ENCODE results near the gene PTAR1. TPM values are rescaled to one million over a fixed set of nuclear protein-coding genes. Genes with fewer than 3 reads are reported as not detected.

The PTAR1 gene
- total RNA-seq, 4 donors from 2014 or later, result 54.1 to 85.1 (median 61.5) TPM

DNA sequence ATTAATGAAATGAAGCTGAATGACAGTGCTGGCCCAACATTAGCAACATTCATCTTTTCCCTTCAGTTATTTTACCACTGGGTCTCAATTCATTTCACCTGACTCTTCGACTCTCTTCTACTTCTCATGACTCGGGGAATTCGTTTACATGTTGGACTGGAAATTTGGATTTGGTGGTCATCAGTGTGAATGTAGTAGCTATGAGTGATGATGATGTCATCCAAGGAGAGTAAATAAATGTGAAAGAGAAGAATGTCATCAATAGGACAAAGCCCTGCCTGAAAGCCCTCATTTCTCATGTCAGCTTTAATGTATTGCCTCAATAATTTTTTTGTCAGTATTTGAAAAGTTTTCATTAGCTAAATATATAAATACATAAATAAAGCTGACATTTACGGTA is 38.9 kb upstream of the PTAR1 start:
- DNase-seq (ENCODE audit: low spot score) (no peak), ATAC-seq (ENCODE audit: low FRiP score) (no peak)
- TF ChIP-seq, protein P1, sequence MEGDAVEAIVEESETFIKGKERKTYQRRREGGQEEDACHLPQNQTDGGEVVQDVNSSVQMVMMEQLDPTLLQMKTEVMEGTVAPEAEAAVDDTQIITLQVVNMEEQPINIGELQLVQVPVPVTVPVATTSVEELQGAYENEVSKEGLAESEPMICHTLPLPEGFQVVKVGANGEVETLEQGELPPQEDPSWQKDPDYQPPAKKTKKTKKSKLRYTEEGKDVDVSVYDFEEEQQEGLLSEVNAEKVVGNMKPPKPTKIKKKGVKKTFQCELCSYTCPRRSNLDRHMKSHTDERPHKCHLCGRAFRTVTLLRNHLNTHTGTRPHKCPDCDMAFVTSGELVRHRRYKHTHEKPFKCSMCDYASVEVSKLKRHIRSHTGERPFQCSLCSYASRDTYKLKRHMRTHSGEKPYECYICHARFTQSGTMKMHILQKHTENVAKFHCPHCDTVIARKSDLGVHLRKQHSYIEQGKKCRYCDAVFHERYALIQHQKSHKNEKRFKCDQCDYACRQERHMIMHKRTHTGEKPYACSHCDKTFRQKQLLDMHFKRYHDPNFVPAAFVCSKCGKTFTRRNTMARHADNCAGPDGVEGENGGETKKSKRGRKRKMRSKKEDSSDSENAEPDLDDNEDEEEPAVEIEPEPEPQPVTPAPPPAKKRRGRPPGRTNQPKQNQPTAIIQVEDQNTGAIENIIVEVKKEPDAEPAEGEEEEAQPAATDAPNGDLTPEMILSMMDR (IDR thresholded peaks at IDR 0.05), result no peak

DNA sequence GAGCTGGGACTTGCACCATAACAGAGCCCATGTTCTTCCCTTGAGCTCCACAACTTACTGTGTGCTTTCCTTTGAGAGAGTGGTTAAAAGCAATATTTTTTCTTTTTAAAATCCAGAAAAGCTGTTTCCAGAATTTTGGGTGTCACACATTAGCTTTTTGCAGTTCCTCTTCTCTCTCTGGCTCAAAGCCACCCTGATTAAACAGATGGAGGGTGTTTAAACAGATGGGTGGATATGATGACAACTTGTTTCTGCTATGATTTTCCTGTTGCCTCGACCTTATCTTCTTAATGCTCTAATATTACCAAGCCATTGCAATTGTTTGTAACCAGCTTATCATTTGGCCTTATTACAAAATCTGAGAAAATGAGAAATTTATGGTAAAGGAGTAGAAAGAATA is 37.9 kb upstream of the PTAR1 start:
- TF ChIP-seq, protein P1 (IDR thresholded peaks at IDR 0.05), result no peak
- ATAC-seq (ENCODE audit: low FRiP score) (no peak), DNase-seq (ENCODE audit: low spot score) (no peak)

DNA sequence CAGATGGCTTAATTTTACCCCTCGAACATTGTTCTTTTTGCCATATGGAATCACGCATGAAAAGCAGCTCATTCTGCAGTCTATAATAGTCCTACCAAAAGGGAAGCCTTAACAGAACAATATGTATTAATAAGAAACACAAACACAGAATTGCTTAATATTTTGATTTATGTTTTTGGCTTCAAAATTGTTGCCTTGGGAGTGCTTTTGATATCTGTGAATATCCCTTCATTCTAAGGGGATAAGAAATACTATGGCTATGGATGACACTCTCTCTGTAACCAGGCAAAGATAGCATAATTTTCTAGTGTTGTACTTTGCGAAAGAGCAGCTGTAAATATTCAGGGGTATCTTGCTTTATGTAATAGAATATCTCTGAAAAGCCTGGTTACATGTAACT is 34.5 kb upstream of the PTAR1 start:
- DNase-seq (ENCODE audit: low spot score) (no peak), ATAC-seq (ENCODE audit: low FRiP score) (no peak)
- TF ChIP-seq, protein P1 (IDR thresholded peaks at IDR 0.05), result no peak

DNA sequence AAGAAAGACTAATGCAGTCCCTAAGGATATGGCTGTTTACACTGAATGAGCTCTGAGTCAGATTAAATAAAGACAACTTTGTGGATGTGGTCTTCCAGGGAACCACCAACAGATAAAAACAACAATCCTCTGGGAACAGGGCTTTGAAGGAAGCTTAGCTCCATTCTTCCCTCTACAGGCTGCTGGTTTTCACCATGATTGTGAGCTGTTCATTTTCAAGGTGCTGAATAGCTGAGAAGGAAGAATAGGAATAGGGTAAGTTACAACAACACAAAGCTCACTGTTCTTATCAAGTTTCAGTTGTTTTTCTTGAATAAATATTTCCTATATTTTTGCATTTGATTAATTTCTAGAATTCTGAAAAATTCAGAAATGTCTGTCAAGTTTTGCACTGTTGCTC is 25.9 kb upstream of the PTAR1 start:
- DNase-seq (ENCODE audit: low spot score) (no peak), ATAC-seq (ENCODE audit: low FRiP score) (no peak)
- TF ChIP-seq, protein P1 (IDR thresholded peaks at IDR 0.05), result no peak

DNA sequence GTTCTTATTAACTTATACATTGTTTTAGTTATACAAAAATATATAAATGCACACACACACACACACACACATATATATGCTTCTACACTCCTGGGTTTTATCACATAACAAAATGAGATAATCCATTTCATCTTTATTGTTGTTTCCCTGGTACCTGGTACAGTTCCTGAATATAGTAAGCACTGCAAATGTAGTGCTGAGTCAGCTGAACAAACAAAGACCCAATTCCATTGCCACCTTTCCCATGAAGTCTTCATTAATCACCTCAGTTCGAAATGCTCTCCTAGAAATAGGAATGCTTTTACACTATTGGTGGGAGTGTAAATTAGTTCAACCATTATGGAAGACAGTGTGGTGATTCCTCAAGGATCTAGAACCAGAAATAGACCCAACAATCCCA is 13.4 kb upstream of the PTAR1 start:
- TF ChIP-seq, protein P1 (IDR thresholded peaks at IDR 0.05), result no peak
- ATAC-seq (ENCODE audit: low FRiP score) (no peak), DNase-seq (ENCODE audit: low spot score) (no peak)

DNA sequence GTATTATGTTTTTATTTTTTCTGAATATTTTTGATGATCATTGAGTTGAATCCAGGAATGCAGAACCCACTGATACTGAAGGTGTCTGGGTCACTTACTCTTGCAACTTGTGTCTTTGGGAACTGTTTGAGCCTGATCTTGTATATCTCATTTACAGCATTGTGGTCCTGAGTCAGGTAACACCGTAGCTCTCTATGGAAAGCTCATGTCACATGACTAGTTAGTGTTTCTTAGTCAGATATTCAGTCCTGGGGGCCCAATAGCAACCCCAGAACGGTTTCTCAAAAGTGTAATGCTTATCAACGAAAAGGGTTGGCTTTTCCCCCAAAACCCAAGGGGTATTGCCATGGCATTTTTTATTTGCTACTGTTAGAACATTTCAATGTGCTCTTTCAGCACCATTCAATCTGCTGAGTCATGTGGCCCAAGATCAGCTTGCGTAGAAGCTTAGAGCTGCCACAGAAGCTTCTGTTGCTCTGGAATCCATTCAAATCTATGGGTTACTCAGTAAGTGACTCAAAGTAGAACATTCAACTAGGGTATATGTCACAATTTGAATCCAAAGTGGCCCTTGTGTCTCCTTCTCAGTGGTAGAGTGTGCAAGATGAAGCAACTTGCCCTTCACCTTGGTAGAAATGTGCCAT is 12.1 kb upstream of the PTAR1 start:
- ATAC-seq (ENCODE audit: low FRiP score), result no peak
- DNase-seq (ENCODE audit: low spot score), result no peak
- TF ChIP-seq, protein P1 (IDR thresholded peaks at IDR 0.05), result no peak

DNA sequence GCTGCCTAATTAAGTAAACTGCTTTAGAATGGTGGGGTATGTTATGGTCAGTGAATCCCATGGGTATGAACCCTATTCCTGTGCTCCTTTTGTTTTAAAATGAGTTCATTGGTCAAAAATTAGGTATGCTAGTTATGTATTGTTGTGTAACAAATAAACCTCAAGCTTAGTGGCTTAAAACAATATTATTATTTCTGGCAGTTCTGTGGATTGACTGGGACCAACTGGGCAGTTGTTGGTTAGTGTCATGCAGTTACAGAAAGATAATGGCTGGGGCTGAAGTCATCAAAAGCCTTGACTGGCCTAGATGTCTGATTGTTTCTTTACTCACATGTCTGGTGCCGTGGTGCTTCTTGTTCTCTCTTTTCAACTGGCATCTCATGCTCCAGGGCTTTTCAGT is 8.9 kb upstream of the PTAR1 start:
- ATAC-seq (ENCODE audit: low FRiP score) (no peak), DNase-seq (ENCODE audit: low spot score) (no peak)
- TF ChIP-seq, protein P1 (IDR thresholded peaks at IDR 0.05), result no peak
